Activated CD8-positive, alpha-beta memory T cell treated with anti-CD3 and anti-CD28 coated beads for 4 hours (primary cell): ENCODE data around the gene LBX1.

Experiments
- DNase-seq, 2 donors: peaks; one replicate each; pipeline ENCODE4 v3.0.0-alpha.2; 2020; ENCODE audit warnings: low read depth in 2 of 2

LBX1 gene

GRCh38 chr10:101241840-101242707 lies 12.8 kb upstream of the LBX1 start:
- DNase-seq: no peak

- DNase-seq: no peak
Measured at GRCh38 chr10:101238732-101239105, 9.5 kb upstream of the LBX1 start.

DNA sequence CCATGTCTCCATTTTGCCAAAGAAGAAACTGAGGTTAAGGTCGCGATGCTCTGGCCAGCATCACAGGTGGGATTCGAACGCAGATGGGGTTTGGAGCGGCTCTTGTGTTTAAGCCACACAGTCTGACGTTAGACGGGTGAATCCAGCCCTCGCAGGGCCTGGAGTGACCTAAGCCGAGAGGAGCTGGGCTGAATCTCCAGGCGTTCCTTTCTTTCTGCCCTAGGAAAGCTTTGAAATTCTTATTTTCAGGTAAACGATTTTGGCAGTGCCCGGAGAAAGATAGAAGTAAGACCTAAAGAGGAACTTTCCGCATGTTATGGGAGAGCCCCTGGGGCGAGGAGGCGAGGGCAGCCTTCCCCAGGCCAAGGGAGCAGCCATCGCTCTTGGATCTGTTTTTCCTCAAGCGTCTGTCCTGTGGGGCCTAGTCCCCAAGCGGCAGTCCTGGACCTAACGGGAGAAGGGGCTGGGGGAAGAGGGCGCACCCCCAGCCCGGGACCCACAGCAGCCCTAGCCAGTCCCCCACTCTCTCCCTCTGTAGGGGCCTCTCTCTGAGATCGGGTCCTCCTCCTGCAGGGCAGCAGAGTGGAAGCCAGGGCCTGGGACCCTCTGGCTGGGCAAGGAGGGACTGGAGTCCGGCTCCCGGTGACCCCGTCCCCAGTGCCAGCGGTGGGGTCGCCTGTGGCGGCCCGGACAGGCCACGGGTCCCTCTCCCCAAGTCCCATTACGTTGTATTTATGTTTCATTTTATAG lies 8.9 kb upstream of the LBX1 start:
- no peak for DNase-seq

GRCh38 chr10:101237081-101237981 lies 8.1 kb upstream of the LBX1 start:
- DNase-seq: no peak

DNA sequence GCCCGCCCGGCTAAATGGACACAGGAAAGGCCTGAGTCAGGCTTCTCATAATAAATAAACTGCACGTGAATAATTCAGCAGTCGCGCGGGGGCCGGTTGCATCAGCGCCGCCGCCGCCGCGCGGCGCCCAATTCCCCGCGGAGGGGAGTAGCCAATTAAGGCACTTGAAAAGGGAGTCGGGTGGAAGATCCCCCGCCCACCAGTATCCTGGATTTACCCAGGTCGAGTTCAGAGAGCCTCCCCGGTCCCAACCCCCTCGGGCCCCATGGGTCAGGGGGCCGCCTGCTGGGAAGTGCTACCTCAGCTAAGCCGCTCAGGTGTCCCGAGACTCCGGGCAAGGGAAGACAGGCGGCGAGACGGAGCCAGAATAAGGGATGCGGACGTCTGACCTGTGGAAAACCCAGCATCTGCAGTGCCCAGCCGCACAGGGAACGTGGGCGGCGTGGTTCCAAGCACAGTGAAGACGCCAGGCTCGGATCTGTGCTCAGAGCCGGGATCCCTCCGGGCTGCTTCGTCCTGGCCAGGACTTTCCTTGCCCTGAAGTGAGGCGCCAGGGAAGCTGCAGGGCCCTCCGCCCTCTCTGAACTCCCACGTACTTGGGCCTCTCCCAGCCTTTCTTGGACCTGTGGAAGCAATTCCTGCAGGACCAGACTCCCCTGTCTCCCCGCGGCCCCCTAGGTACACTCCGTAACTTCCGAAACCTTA lies 7.3 kb upstream of the LBX1 start:
- DNase-seq: no peak

DNA sequence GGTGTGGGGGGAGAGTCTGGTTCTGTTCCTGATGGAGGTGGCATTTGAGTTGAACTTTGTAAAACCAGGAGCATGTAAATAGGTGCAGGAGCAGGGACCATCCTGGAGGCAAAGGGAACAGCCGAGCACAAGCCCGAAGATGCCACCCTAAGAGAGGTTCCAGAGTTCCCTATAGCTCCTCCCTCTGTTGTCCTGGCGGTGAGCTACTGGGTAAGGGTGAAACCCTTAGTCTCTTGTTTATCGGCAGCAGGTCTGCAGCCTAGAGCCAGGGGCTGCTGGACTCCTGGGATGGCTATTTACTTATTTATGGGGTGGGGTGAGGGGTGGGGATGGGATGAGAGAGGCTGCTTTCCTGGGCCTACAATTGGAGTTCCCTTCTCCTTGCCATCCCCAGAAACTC lies 6.5 kb upstream of the LBX1 start:
- no peak for DNase-seq

GRCh38 chr10:101234333-101234732 lies 5.1 kb upstream of the LBX1 start:
- DNase-seq: no peak

- DNase-seq: no peak
Measured at GRCh38 chr10:101233863-101234262, 4.6 kb upstream of the LBX1 start.

GRCh38 chr10:101233443-101233842 lies 4.2 kb upstream of the LBX1 start:
- no peak for DNase-seq

DNA sequence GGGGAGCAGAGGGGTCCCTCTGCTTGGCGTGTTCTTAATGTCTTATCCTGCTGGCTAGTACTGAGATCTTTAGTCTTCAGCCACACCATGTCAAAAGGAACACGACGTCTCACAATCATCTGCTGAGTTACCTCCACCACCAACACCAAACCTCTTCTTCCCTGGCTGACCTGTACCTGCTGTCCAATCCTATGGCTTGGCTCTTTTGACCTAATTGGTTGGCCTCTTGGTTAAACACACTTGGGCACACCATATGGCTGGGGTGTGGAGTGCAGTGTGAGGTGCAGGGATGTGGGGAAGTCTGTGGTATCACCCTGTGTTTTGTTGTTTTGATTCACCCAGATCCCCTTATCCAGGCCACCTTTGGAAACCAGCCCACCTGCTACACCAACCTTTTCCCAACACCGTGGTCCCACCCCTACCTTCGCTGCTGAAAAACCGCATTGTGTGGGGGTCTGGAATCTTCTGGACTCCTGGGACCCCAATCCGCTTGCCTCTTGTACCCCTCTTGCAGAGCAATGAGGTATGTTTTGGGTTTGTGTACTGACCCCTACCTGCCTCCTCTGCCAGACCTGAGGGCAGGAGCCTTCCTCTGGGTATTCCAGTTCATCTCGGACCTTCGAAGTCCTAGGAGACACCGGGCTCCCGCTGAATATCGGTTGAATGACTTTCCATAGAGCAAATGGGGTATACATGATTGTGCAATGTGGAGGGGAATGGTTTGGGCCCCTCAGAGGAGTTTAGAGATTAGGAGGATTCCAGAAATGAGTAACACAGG lies 2.8 kb upstream of the LBX1 start:
- no peak for DNase-seq

- no peak for DNase-seq
Measured at GRCh38 chr10:101231092-101231491, 1.8 kb upstream of the LBX1 start.

- no peak for DNase-seq
Measured at GRCh38 chr10:101230183-101230917, 1.1 kb upstream of the LBX1 start.

DNA sequence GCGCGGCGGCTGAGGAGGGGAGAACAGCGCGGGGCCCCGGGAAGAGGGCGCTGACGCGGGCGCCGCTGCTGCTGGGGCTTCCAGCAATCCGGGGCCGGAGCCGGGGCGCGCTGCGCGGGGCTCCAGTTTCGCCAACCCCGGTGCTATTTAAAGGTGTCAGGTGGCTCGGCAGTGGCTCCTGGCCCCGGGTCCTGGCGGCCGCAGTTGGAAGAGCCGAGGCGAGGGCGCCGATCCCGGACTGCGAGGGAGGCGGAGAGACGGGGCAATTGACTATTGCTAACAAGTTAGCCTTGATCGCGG lies 347 bp downstream of the LBX1 start:
- DNase-seq: no peak

DNA sequence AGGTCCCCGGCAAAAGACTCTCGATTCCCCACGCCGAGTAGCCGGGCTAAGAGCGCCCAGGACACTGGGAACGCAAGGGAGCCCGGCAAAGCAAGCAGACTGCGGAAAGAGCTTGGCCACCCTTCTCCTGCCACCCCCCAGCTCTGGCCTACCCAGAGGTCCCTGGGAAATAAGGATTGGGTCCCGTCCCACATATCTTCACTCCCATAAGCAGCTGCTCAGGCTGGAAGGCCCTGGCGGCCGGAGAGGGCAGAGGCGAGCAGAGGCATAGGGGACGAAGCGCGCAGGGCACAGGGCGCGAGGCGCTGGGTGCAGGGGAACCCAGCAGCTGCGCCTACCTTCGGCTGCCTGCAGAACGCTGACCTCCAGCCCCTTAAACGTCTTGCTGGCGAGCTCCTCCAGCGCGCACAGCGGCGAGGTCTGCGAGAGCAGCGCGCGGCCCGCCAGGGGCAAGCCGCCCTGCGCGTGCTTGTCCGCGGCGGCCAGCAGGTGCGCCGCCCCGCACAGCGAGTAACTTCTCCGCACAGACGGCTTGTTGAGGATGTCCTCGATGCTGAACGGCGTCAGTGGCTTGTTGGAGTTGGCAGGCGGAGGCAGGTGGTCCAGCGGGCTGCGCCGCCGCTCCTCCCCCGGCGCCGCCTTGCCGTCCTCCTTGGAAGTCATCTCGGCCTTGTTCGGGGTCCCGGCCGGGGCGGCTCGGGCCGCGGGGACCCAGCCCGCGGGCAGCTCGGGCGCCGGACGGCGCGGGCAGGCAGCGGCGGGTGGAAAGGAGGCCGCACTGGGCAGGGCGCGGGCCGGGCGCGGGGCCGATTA lies 904 bp downstream of the LBX1 start:
- no peak for DNase-seq

DNA sequence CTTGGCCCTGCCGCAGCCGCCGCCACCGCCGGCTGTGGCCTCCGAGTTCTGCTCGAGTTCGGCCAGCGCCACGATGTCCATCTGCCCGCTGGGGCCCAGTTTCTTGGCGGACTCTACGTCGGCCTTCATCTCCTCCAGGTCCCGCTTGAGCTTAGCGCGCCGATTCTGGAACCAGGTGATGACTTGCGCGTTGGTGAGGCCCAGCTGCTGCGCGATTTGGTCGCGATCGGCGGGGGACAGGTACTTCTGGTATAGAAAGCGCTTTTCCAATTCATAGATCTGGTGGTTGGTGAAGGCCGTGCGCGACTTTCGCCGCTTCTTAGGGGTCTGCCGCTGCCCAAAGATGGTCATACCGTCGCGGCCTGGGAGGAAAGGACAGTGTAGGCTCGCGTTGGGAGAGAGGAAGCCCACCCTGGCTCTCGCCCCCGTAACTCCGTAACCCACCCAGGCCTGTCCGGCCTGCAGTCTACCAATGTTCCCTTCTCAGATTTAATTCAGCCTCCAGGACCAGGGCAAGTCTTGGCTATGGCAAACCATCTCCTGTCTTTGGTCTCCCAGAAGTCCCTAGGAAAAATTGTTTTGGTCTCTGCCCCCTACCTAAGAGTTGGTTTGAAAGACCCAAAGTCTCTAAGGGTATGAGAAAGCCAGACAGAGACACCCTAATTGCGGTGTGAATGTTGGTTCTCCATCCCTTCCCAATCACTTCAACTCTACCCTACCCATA lies 1.7 kb downstream of the LBX1 start:
- DNase-seq: no peak

- DNase-seq: no peak
Measured at GRCh38 chr10:101226491-101227428, 2.5 kb downstream of the LBX1 start.

DNA sequence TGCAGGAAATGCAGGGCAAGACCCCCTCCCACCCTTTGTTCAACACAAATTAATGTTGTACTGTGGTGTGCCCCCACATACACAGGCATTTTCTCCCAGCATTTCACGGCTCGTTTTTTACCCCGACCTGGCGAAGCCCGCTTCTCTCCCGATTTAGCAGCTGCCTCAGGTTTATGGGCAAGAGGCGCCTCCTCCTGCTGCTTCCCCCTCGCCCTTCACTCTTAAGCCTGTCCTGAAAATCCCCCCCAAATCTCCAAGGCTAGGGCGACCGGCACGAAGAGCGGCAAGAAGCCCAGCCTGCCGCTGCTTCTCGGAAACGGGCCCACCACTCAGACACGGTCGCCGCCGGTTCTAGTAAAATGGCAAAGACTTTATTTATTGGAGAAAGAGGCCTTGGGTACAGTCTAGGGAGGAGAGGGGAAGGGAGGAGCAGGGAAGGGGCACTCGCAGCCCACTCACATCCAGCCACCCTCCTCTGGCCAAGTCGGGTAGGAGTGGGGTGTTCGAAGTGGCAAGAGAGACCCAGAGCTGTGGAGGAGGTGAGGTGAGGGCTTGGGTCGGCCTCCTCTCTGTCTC lies 3.3 kb downstream of the LBX1 start:
- no peak for DNase-seq
